Neural progenitor cell (in vitro differentiated cells): ENCODE results near the gene SEMA5B. TPM values are rescaled to one million over a fixed set of nuclear protein-coding genes. Genes with fewer than 3 reads are reported as not detected.

Experiments used
- DNase-seq: peaks from one replicate; pipeline ENCODE4 v3.0.0-alpha.2; 2016; ENCODE audit warnings: low spot score
- H2AFZ ChIP-seq: fragments of 200-600 bp; sonication (generic); replicated peaks from 2 replicates; pipeline ENCODE4 v1.6.1; 2016; ENCODE audit warnings: antibody characterized with exemption
- H3F3A ChIP-seq: fragments of 200-600 bp; sonication (generic); 2 replicates; pipeline ENCODE4 v1.6.1; 2016; ENCODE audit warnings: antibody characterized with exemption, low read depth
- H3K27ac ChIP-seq: fragments of 200-600 bp; sonication (generic); 2 replicates; pipeline ENCODE4 v1.5.1; 2016; ENCODE audit warnings: mild to moderate bottlenecking
- H3K27me3 ChIP-seq: fragments of 200-600 bp; sonication (generic); 2 replicates; pipeline ENCODE4 v1.6.1; 2016; ENCODE audit warnings: mild to moderate bottlenecking, moderate library complexity
- H3K36me3 ChIP-seq: fragments of 200-600 bp; sonication (generic); 2 replicates; pipeline ENCODE4 v1.5.1; 2016
- H3K4me1 ChIP-seq: fragments of 200-600 bp; sonication (generic); 2 replicates; pipeline ENCODE4 v1.6.1; 2016; ENCODE audit warnings: mixed run types
- H3K4me2 ChIP-seq: fragments of 200-600 bp; sonication (generic); 2 replicates; pipeline ENCODE4 v1.6.1; 2016
- H3K4me3 ChIP-seq: fragments of 200-600 bp; sonication (generic); 2 replicates; pipeline ENCODE4 v1.5.1; 2016
- H3K79me2 ChIP-seq: fragments of 200-600 bp; sonication (generic); 2 replicates; pipeline ENCODE4 v1.6.1; 2016; ENCODE audit warnings: low read depth
- H3K9ac ChIP-seq: fragments of 200-600 bp; sonication (generic); 2 replicates; pipeline ENCODE4 v1.6.1; 2016
- H3K9me3 ChIP-seq: fragments of 200-600 bp; sonication (generic); 2 replicates; pipeline ENCODE4 v1.5.1; 2016; ENCODE audit warnings: low read depth
- H4K20me1 ChIP-seq: fragments of 200-600 bp; sonication (generic); 2 replicates; pipeline ENCODE4 v1.6.1; 2016; ENCODE audit warnings: low read depth
- H3K27ac Mint-ChIP-seq: 3 replicates; pipeline ENCODE4 v1.8.0; 2021; ENCODE audit warnings: mixed read lengths
- H3K27me3 Mint-ChIP-seq: 2 replicates; pipeline ENCODE4 v1.8.0; 2022; ENCODE audit warnings: low read depth, mild to moderate bottlenecking, inconsistent platforms, moderate library complexity, mixed read lengths; ENCODE audit not compliant: insufficient read depth
- H3K36me3 Mint-ChIP-seq: 3 replicates; pipeline ENCODE4 v1.8.0; 2021; ENCODE audit warnings: mixed read lengths
- H3K4me1 Mint-ChIP-seq: 3 replicates; pipeline ENCODE4 v1.8.0; 2021; ENCODE audit warnings: mixed read lengths
- H3K4me3 Mint-ChIP-seq: 3 replicates; pipeline ENCODE4 v1.8.0; 2021; ENCODE audit warnings: mild to moderate bottlenecking, moderate library complexity, mixed read lengths
- H3K9me3 Mint-ChIP-seq: 3 replicates; pipeline ENCODE4 v1.8.0; 2020; ENCODE audit warnings: mixed read lengths
- EZH2 ChIP-seq: fragments of 200-600 bp; sonication (generic); IDR thresholded peaks from 2 replicates; pipeline ENCODE4 v1.6.1; 2017; ENCODE audit warnings: antibody characterized with exemption, mild to moderate bottlenecking, moderate library complexity
- EZH2phosphoT487 ChIP-seq: fragments of 200-600 bp; sonication (generic); IDR thresholded peaks from 2 replicates; pipeline ENCODE4 v1.6.1; 2017; ENCODE audit warnings: antibody characterized with exemption
- total RNA-seq: library from RNA; depleted of rRNA; stranded (reverse); fragments of >200 nt; gene quantifications from 2 replicates; pipeline ENCODE4 v1.2.3, GENCODE V29; 2015; ENCODE audit warnings: low replicate concordance
- TF ChIP-seq, protein P1 (sequence below): fragments of 200-600 bp; sonication (generic); IDR thresholded peaks from 2 replicates; pipeline ENCODE4 v1.5.1; 2017; ENCODE audit warnings: antibody characterized with exemption, mild to moderate bottlenecking

The SEMA5B gene
- total RNA-seq, 1 donor from 2014 or later = 10.1 TPM

- Mint-ChIP-seq H3K9me3 (peaks cover 2% of the 10 kb centered on the region), H3K36me3 (peaks cover 7% of the 10 kb centered on the region), H3K4me1 (peaks cover 93% of the 10 kb centered on the region), H3K4me3 (no peak overlapping the region), H3K27ac (peak overlapping the region; percentile 83), H3K27me3 (peaks cover 2% of the 10 kb centered on the region)
- Histone ChIP-seq H3F3A (peaks cover 40% of the 10 kb centered on the region), H4K20me1 (peaks cover 11% of the 10 kb centered on the region), H3K9me3 (no peaks in the 10 kb centered on the region), H3K79me2 (no peaks in the 10 kb centered on the region), H3K4me2 (no peak overlapping the region), H2AFZ (no peak overlapping the region), H3K27me3 (no peaks in the 10 kb centered on the region), H3K36me3 (no peaks in the 10 kb centered on the region), H3K9ac (no peak overlapping the region), H3K4me1 (peaks cover 64% of the 10 kb centered on the region), H3K4me3 (no peak overlapping the region), H3K27ac (no peak overlapping the region)
- no peak for DNase-seq
- TF ChIP-seq EZH2 (no peak), EZH2phosphoT487 (no peak)
- TF ChIP-seq, protein P1, sequence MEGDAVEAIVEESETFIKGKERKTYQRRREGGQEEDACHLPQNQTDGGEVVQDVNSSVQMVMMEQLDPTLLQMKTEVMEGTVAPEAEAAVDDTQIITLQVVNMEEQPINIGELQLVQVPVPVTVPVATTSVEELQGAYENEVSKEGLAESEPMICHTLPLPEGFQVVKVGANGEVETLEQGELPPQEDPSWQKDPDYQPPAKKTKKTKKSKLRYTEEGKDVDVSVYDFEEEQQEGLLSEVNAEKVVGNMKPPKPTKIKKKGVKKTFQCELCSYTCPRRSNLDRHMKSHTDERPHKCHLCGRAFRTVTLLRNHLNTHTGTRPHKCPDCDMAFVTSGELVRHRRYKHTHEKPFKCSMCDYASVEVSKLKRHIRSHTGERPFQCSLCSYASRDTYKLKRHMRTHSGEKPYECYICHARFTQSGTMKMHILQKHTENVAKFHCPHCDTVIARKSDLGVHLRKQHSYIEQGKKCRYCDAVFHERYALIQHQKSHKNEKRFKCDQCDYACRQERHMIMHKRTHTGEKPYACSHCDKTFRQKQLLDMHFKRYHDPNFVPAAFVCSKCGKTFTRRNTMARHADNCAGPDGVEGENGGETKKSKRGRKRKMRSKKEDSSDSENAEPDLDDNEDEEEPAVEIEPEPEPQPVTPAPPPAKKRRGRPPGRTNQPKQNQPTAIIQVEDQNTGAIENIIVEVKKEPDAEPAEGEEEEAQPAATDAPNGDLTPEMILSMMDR = no peak
These were observed 37.5 kb downstream of the SEMA5B start for GRCh38 chr3:122989856-122990575.

DNA sequence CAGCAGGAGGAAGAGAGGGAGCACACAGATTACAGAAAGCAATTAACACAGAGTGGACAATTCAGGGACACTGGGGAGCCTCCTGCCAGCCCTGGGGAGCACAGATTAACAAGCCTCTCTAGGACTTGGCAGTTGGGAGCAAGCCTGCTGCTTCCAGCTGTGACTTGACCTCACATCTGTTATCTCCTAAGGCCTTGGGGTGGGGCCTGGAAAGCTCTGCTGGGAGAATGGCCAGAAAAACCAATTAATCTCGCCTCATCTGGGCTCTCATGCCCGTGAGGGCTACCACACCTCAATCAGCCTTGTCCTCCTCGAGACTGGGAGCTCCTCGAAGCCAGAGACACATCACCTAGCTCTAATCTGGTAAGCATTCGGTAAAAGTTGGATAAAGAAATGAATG, 39.1 kb downstream of the SEMA5B start:
- H3K36me3 ChIP-seq = no peaks in the 10 kb centered on the region
- H3K36me3 Mint-ChIP-seq = peaks cover 7% of the 10 kb centered on the region
- peaks cover 68% of the 10 kb centered on the region for H3K4me1 ChIP-seq
- no peak overlapping the region for H2AFZ ChIP-seq
- no peak overlapping the region for H3K9ac ChIP-seq
- no peak for DNase-seq
- H3K27me3 Mint-ChIP-seq = no peaks in the 10 kb centered on the region
- peak overlapping the region; percentile 33 for H3K4me3 Mint-ChIP-seq
- TF ChIP-seq EZH2 = no peak
- TF ChIP-seq, protein P1 = no peak
- no peak for TF ChIP-seq EZH2phosphoT487
- H3K27me3 ChIP-seq = no peaks in the 10 kb centered on the region
- H3K4me1 Mint-ChIP-seq = peaks cover 95% of the 10 kb centered on the region
- no peaks in the 10 kb centered on the region for H3K9me3 ChIP-seq
- H3K79me2 ChIP-seq = no peaks in the 10 kb centered on the region
- H4K20me1 ChIP-seq = peaks cover 11% of the 10 kb centered on the region
- H3K27ac Mint-ChIP-seq = peak overlapping the region; percentile 99
- H3K4me2 ChIP-seq = peak overlapping the region; percentile 70
- peaks cover 53% of the 10 kb centered on the region for H3F3A ChIP-seq
- peaks cover 2% of the 10 kb centered on the region for H3K9me3 Mint-ChIP-seq
- H3K27ac ChIP-seq = no peak overlapping the region
- H3K4me3 ChIP-seq = no peak overlapping the region

DNA sequence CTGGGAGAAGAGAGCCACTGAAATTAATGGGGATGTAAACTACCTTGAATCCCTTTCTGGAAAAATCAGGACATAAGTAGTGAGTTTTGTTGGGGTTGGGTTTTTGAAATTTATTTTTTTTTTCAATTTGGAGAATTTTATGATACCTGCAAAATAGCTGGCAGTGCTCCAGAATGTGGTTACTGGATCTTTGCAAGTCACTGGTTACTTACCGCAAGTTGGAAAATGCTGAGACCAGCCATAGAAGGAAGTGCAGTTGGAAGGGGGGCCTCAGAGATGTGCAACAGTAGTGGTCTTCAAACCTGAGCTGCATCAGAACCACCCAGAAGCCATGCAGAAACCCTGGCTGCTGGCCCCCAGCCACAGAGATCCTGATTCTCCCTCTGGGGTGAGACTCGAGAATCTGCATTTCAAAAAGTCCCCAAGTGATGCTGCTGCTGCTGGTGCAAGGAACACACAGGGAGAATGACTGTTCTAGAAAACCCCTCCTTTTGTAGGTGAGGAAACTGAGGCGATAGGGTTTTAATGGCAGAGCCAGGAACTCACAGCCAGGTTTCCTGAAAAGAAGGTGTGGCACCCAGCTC, 39.7 kb downstream of the SEMA5B start:
- H3F3A ChIP-seq = peaks cover 53% of the 10 kb centered on the region
- TF ChIP-seq EZH2phosphoT487 = no peak
- TF ChIP-seq, protein P1 = no peak
- TF ChIP-seq EZH2 = no peak
- H3K79me2 ChIP-seq = no peaks in the 10 kb centered on the region
- Mint-ChIP-seq H3K27me3 (no peaks in the 10 kb centered on the region), H3K27ac (peak overlapping the region; percentile 99), H3K4me3 (peak overlapping the region; percentile 72), H3K36me3 (peaks cover 7% of the 10 kb centered on the region), H3K4me1 (peaks cover 95% of the 10 kb centered on the region), H3K9me3 (peaks cover 2% of the 10 kb centered on the region)
- no peaks in the 10 kb centered on the region for H3K36me3 ChIP-seq
- H3K9ac ChIP-seq = no peak overlapping the region
- H2AFZ ChIP-seq = no peak overlapping the region
- H3K4me3 ChIP-seq = no peak overlapping the region
- H3K27me3 ChIP-seq = no peaks in the 10 kb centered on the region
- H3K27ac ChIP-seq = no peak overlapping the region
- H4K20me1 ChIP-seq = peaks cover 14% of the 10 kb centered on the region
- H3K9me3 ChIP-seq = no peaks in the 10 kb centered on the region
- H3K4me1 ChIP-seq = peaks cover 67% of the 10 kb centered on the region
- peak overlapping the region; percentile 70 for H3K4me2 ChIP-seq
- DNase-seq = no peak
